Lung (tissue), 12 donors: ENCODE data around the gene CDKAL1. TPM values are rescaled to one million over a fixed set of nuclear protein-coding genes. Genes with fewer than 3 reads are reported as not detected.
"Not testable (repeated sequence)": the region's sequence is repeated elsewhere in the genome, so short reads cannot be mapped to it uniquely, and the experiment has no call there.

ENCODE experiments used
- ATAC-seq: fragments of 200-7000 bp; cut with Tn5 transposase; one replicate; pipeline ENCODE4 v1.9.1; 2020; ENCODE audit warnings: moderate number of reproducible peaks; ENCODE audit not compliant: insufficient read depth, low FRiP score
- DNase-seq, 3 donors: peaks; one replicate each; pipeline ENCODE4 v3.0.0-alpha.2; 2013 to 2017
- H3K27ac ChIP-seq, 2 donors: one replicate each; pipeline ENCODE4 v1.5.1; 2013; ENCODE audit warnings: mild to moderate bottlenecking in 2 of 2, moderate library complexity in 2 of 2, control low read depth in 1 of 2, inconsistent platforms in 1 of 2, low read depth in 1 of 2, low read length in 1 of 2
- H3K27me3 ChIP-seq, 3 donors: one replicate each; pipeline ENCODE4 v1.5.1; 2013; ENCODE audit warnings: low read length in 2 of 3; ENCODE audit not compliant: control insufficient read depth in 3 of 3, insufficient read depth in 3 of 3
- H3K36me3 ChIP-seq, 4 donors: one replicate each; pipeline ENCODE4 v1.5.1; 2013; ENCODE audit warnings: low read length in 4 of 4, mild to moderate bottlenecking in 1 of 4, moderate library complexity in 1 of 4; ENCODE audit not compliant: control insufficient read depth in 4 of 4, insufficient read depth in 4 of 4
- H3K4me1 ChIP-seq, 5 donors: one replicate each; pipeline ENCODE4 v1.5.1; 2013; ENCODE audit warnings: low read length in 5 of 5, mild to moderate bottlenecking in 2 of 5, moderate library complexity in 1 of 5; ENCODE audit not compliant: control insufficient read depth in 5 of 5, insufficient read depth in 5 of 5
- H3K4me3 ChIP-seq: one replicate; pipeline ENCODE4 v1.5.1; 2013; ENCODE audit warnings: mild to moderate bottlenecking, control low read depth, moderate library complexity
- H3K9ac ChIP-seq, 2 donors: one replicate each; pipeline ENCODE4 v1.5.1; 2013; ENCODE audit warnings: low read length in 2 of 2, control low read depth in 1 of 2; ENCODE audit not compliant: insufficient read depth in 1 of 2
- H3K9me3 ChIP-seq, 4 donors: one replicate each; pipeline ENCODE4 v1.5.1; 2013; ENCODE audit warnings: low read length in 3 of 4, mild to moderate bottlenecking in 1 of 4, moderate library complexity in 1 of 4; ENCODE audit not compliant: control insufficient read depth in 4 of 4, insufficient read depth in 3 of 4
- WGBS, 2 donors: extraction: QIAGEN DNeasy Blood & Tissue Kit; methylation state at CpG; one replicate each; pipeline ENCODE4 v1.1.7; 2013; 5-methylcytosine and 5-hydroxymethylcytosine counted together
- polyA plus RNA-seq, 2 donors: library from polyadenylated mRNA; stranded (reverse); fragments of 200-250 nt; gene quantifications; one replicate each; pipeline ENCODE4 v1.2.1, GENCODE V29; 2013
- total RNA-seq, 2 donors: library from RNA; depleted of rRNA in 1 of 2; stranded (reverse); fragments of >200 nt in 1 of 2; gene quantifications; one replicate each; pipeline ENCODE4 v1.2.1, GENCODE V29; 2014 to 2021
- TF ChIP-seq, protein P1 (sequence below): IDR thresholded peaks from 2 replicates; pipeline ENCODE4 v1.5.1; 2012; ENCODE audit warnings: mild to moderate bottlenecking; ENCODE audit errors: control extremely low read depth, extremely low read depth
- donor health status: control.
- donor health status: control.
- donor health status: Bipolar disorder and iron deficiency.
- donor health status: healthy.
- donor health status: DM: yes; HTN: yes; CAD: no.

The CDKAL1 gene
- total and polyA plus RNA-seq, 4 donors: 4.0 to 39.0 (median 10.0) TPM

DNA sequence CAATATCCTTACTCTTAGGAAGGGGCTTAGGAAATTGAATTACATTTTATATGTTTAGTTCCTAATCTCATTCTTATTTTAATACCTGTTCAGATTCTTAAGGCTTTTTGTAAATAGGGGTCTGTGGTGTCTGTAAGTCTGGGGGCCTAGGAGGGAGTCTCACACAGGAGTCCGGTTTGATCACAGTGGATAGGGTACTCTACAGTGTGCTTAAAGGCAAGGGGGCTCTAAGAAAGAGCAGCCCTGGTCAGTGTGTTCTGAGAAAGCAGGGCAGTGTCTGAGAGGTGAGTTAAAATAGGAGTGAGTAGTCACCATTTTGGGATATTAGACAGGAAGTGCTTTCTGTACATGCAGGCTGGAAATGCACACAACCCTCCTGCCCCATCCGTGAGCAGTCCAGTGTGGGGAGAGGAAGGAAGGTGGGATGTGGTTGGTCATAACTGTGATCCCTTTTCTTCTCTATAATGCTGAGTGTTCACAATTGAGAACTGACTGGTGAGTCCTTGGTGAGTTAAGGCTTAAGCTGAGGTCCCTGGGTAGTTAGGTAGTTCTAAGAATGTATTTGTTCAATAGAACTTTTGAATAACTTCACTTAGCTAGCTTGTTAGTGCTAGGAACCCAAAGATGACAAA, 50.0 kb downstream of the CDKAL1 start:
- H3K9ac ChIP-seq: no peak overlapping the region
- WGBS, 2 donors: 64 to 74% methylated on average over 2 of the region's 2 CpGs
- DNase-seq: no peak
- no peak for ATAC-seq
- TF ChIP-seq, protein P1, sequence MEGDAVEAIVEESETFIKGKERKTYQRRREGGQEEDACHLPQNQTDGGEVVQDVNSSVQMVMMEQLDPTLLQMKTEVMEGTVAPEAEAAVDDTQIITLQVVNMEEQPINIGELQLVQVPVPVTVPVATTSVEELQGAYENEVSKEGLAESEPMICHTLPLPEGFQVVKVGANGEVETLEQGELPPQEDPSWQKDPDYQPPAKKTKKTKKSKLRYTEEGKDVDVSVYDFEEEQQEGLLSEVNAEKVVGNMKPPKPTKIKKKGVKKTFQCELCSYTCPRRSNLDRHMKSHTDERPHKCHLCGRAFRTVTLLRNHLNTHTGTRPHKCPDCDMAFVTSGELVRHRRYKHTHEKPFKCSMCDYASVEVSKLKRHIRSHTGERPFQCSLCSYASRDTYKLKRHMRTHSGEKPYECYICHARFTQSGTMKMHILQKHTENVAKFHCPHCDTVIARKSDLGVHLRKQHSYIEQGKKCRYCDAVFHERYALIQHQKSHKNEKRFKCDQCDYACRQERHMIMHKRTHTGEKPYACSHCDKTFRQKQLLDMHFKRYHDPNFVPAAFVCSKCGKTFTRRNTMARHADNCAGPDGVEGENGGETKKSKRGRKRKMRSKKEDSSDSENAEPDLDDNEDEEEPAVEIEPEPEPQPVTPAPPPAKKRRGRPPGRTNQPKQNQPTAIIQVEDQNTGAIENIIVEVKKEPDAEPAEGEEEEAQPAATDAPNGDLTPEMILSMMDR: no peak
- H3K27ac ChIP-seq: no peak overlapping the region
- H3K36me3 ChIP-seq: peaks cover 0 to 6% (median 1%) of the 10 kb centered on the region in 4 donors
- H3K4me3 ChIP-seq: no peak overlapping the region
- H3K9me3 ChIP-seq: peaks cover 0 to 1% (median 0%) of the 10 kb centered on the region in 4 donors
- H3K4me1 ChIP-seq: peaks cover 0 to 3% (median 0%) of the 10 kb centered on the region in 5 donors
- no peaks in the 10 kb centered on the region for H3K27me3 ChIP-seq

DNA sequence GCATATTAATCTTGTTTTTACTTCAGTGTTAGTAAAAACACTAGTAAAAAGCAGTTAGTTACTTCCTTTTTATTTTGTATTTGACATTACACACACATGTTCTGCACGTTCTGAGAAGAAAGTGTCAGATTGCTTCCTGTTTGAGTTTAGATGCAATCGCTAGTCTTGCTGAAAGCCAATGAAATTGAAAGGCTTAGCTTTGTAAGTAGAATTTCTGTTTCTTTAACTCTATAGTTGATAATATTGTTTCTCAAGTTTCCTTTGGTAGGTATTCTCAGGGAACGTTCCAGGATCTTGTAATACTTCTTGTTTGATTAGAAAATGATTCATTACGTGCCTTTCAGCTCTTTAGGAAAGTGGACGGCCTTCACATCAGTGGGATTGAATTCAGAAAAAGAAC, 55.0 kb downstream of the CDKAL1 start:
- peaks cover 0 to 3% (median 0%) of the 10 kb centered on the region in 5 donors for H3K4me1 ChIP-seq
- no peaks in the 10 kb centered on the region for H3K36me3 ChIP-seq
- H3K9ac ChIP-seq: no peak overlapping the region
- no peak for ATAC-seq
- H3K9me3 ChIP-seq: peaks cover 0 to 2% (median under 1%) of the 10 kb centered on the region in 4 donors
- H3K27me3 ChIP-seq: no peaks in the 10 kb centered on the region
- 25 to 30% methylated on average over 5 of the region's 5 CpGs for WGBS, 2 donors
- no peak overlapping the region for H3K27ac ChIP-seq
- peak in 2 of 3 donors; percentile 39 to 67 for DNase-seq
- TF ChIP-seq, protein P1: no peak
- H3K4me3 ChIP-seq: no peak overlapping the region

DNA sequence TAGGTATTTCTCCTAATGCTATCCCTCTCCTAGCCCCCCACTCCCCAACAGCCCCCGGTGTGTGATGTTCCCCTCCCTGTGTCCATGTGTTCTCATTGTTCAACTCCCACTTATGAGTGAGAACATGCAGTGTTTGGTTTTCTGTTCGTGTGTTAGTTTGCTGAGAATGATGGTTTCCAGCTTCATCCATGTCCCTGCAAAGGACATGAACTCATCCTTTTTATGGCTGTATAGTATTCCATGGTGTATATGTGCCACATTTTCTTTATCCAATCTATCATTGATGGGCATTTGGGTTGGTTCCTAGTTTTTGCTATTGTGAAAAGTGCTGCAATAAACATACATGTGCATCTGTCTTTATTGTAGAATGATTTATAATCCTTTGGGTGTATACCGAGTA, 56.2 kb downstream of the CDKAL1 start:
- H3K36me3 ChIP-seq, H3K27ac ChIP-seq, H3K4me3 ChIP-seq, H3K9ac ChIP-seq, H3K9me3 ChIP-seq, DNase-seq, H3K27me3 ChIP-seq, H3K4me1 ChIP-seq, ATAC-seq: not testable (repeated sequence)
- 95 to 98% methylated on average over 3 of the region's 3 CpGs for WGBS, 2 donors

DNA sequence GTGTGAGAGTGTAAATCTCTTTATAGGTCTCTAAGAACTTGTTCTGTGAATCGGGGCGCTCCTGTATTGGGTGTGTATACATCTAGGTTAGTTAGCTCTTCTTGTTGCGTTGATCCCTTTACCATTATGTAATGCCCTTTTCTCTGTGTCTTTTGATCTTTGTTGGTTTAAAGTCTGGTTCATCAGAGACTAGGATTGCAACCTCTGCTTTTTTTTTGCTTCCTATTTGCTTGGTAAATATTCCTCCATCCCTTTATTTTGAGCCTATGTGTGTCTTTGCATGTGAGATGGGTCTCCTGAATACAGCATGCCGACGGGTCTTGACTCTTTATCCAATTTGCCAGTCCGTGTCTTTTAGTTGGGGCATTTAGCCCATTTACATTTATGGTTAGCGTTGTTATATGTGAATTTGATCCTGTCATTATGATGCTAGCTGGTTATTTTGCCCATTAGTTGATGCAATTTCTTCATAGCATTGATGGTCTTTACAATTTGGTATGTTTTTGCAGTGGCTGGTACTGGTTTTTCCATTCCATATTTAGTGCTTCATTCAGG, 60.1 kb downstream of the CDKAL1 start:
- H3K9ac ChIP-seq, H3K4me3 ChIP-seq, H3K27ac ChIP-seq, H3K4me1 ChIP-seq, DNase-seq, H3K9me3 ChIP-seq, H3K27me3 ChIP-seq, ATAC-seq: not testable (repeated sequence)
- 82 to 84% methylated on average over 7 of the region's 7 CpGs for WGBS, 2 donors
- H3K36me3 ChIP-seq: peaks cover 0 to 10% (median 6%) of the 10 kb centered on the region in 4 donors
